Liver (tissue), 9 donors: ENCODE data around the gene DGCR8. TPM values are rescaled to one million over a fixed set of nuclear protein-coding genes. Genes with fewer than 3 reads are reported as not detected.

Source experiments
- DNase-seq: peaks from one replicate; pipeline ENCODE4 v3.0.0-alpha.2; 2017; ENCODE audit warnings: low spot score
- H3K27ac ChIP-seq, 2 donors: one replicate each; pipeline ENCODE4 v1.7.0; 2013; ENCODE audit warnings: inconsistent platforms in 2 of 2, low read length in 2 of 2, control low read depth in 1 of 2, low read depth in 1 of 2, mild to moderate bottlenecking in 1 of 2
- H3K27me3 ChIP-seq, 4 donors: one replicate each; pipeline versions ENCODE4 v1.6.1 to v1.7.0; 2013; ENCODE audit warnings: low read length in 3 of 4, inconsistent platforms in 1 of 4, mild to moderate bottlenecking in 1 of 4, moderate library complexity in 1 of 4; ENCODE audit not compliant: control insufficient read depth in 4 of 4, insufficient read depth in 4 of 4
- H3K36me3 ChIP-seq, 4 donors: one replicate each; pipeline versions ENCODE4 v1.6.1 to v1.7.0; 2013; ENCODE audit warnings: low read length in 3 of 4, mild to moderate bottlenecking in 3 of 4, low read depth in 1 of 4, moderate library complexity in 1 of 4; ENCODE audit not compliant: control insufficient read depth in 4 of 4, insufficient read depth in 3 of 4
- H3K4me1 ChIP-seq, 4 donors: one replicate each; pipeline versions ENCODE4 v1.6.1 to v1.7.0; 2013; ENCODE audit warnings: low read length in 3 of 4, mild to moderate bottlenecking in 3 of 4, moderate library complexity in 1 of 4; ENCODE audit not compliant: control insufficient read depth in 4 of 4, insufficient read depth in 4 of 4
- H3K4me3 ChIP-seq, 3 donors: one replicate each; pipeline versions ENCODE4 v1.6.1 to v1.7.0; 2013; ENCODE audit warnings: low read length in 3 of 3, control low read depth in 1 of 3, low read depth in 1 of 3, mild to moderate bottlenecking in 1 of 3
- H3K9ac ChIP-seq, 2 donors: one replicate each; pipeline ENCODE4 v1.7.0; 2013; ENCODE audit warnings: low read length in 2 of 2, mild to moderate bottlenecking in 2 of 2, moderate library complexity in 2 of 2, control low read depth in 1 of 2, low read depth in 1 of 2
- H3K9me3 ChIP-seq, 4 donors: one replicate each; pipeline versions ENCODE4 v1.6.1 to v1.7.0; 2013; ENCODE audit warnings: low read length in 3 of 4; ENCODE audit not compliant: control insufficient read depth in 4 of 4
- EGR1 ChIP-seq, 2 donors: IDR thresholded peaks; 2 replicates each; pipeline ENCODE4 v1.6.1; 2016 to 2018; ENCODE audit warnings: antibody characterized with exemption in 2 of 2, low read depth in 2 of 2
- FOXA2 ChIP-seq: IDR thresholded peaks from 2 replicates; pipeline ENCODE4 v1.6.1; 2016; ENCODE audit warnings: antibody characterized with exemption
- GABPA ChIP-seq, 2 donors: IDR thresholded peaks in 1 of 2; conservative IDR thresholded peaks in 1 of 2; 2 replicates each; pipeline ENCODE4 v1.6.1; 2016; ENCODE audit warnings: antibody characterized with exemption in 2 of 2, mild to moderate bottlenecking in 1 of 2, moderate library complexity in 1 of 2
- HNF4A ChIP-seq, 2 donors: conservative IDR thresholded peaks; 2 replicates each; pipeline ENCODE4 v1.6.1; 2016; ENCODE audit warnings: antibody characterized with exemption in 2 of 2, mild to moderate bottlenecking in 2 of 2
- JUND ChIP-seq, 2 donors: IDR thresholded peaks; 2 replicates each; pipeline ENCODE4 v1.6.1; 2016; ENCODE audit warnings: antibody characterized with exemption in 2 of 2
- NR2F2 ChIP-seq: IDR thresholded peaks from 2 replicates; pipeline ENCODE4 v1.6.1; 2016; ENCODE audit warnings: antibody characterized with exemption
- RAD21 ChIP-seq, 2 donors: IDR thresholded peaks; 2 replicates each; pipeline ENCODE4 v1.6.1; 2016; ENCODE audit warnings: antibody characterized with exemption in 2 of 2, mild to moderate bottlenecking in 2 of 2
- RXRA ChIP-seq, 2 donors: IDR thresholded peaks; 2 replicates each; pipeline ENCODE4 v1.6.1; 2017 to 2018; ENCODE audit warnings: antibody characterized with exemption in 2 of 2, mild to moderate bottlenecking in 1 of 2
- SP1 ChIP-seq: IDR thresholded peaks from 2 replicates; pipeline ENCODE4 v1.6.1; 2018; ENCODE audit warnings: antibody characterized with exemption, mild to moderate bottlenecking
- TAF1 ChIP-seq: conservative IDR thresholded peaks from 2 replicates; pipeline ENCODE4 v1.6.1; 2016; ENCODE audit warnings: antibody characterized with exemption, mild to moderate bottlenecking
- YY1 ChIP-seq: IDR thresholded peaks from 2 replicates; pipeline ENCODE4 v1.6.1; 2016; ENCODE audit warnings: antibody characterized with exemption, mild to moderate bottlenecking
- WGBS: extraction: QIAGEN DNeasy Blood & Tissue Kit; methylation state at CpG from one replicate; pipeline ENCODE4 v1.1.7; 2013; 5-methylcytosine and 5-hydroxymethylcytosine counted together
- polyA plus RNA-seq, 2 donors: library from polyadenylated mRNA; stranded (reverse) in 1 of 2; unstranded in 1 of 2; fragments of 200-250 nt in 1 of 2; fragments of >200 nt in 1 of 2; fragmentation: Nextera tagmentation in 1 of 2; extraction: Ambion mirVana in 1 of 2; gene quantifications; one replicate each; pipeline versions ENCODE4 v1.2.1 to v1.2.3, GENCODE V29; 2013 to 2015
- total RNA-seq, 2 donors: library from RNA; depleted of rRNA; stranded (reverse); fragments of >200 nt; gene quantifications; one replicate each; pipeline ENCODE4 v1.2.3, GENCODE V29; 2014
- TF ChIP-seq, protein P1 (sequence below): IDR thresholded peaks from 2 replicates; pipeline ENCODE4 v1.6.1; 2016; ENCODE audit warnings: antibody characterized with exemption, mild to moderate bottlenecking
- TF ChIP-seq, protein P2 (sequence below): IDR thresholded peaks from 2 replicates; pipeline ENCODE4 v1.6.1; 2016; ENCODE audit warnings: antibody characterized with exemption
- TF ChIP-seq, protein P3 (sequence below): fragments of 150-350 bp; IDR thresholded peaks from 2 replicates; pipeline ENCODE4 v1.5.1; 2017; ENCODE audit warnings: improper control_type of control experiment, low read depth, low read length; ENCODE audit not compliant: missing input control
- donor health status: healthy.
- donor health status: healthy.
- donor health status: healthy.
- donor health status: healthy.
- donor health status: healthy.

DGCR8 gene
- total and polyA plus RNA-seq, 4 donors, result 7.9 to 27.1 (median 15.8) TPM

DNA sequence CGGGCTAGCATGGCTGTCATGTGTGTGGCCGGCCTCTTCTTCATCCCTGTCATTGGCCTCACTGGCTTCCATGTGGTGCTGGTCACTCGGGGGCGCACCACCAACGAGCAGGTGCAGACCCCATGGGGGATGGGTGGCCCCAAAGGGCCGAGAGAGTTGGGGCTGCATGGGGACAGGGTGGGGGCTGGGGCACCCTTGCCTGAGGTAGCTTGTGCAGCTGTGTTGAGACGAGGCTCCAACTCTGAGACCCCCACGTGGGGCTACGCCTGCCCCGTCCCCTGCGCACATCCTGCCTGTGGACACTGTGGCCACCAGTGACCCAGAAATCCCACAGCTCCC, 60.0 kb downstream of the DGCR8 start:
- no peak overlapping the region for H3K9ac ChIP-seq
- H3K27me3 ChIP-seq, result no peaks in the 10 kb centered on the region
- peaks cover 0 to 11% (median 0%) of the 10 kb centered on the region in 4 donors for H3K36me3 ChIP-seq
- TF ChIP-seq RXRA (IDR thresholded peaks at IDR 0.05), result no peak
- no peak for TF ChIP-seq EGR1 (IDR thresholded peaks at IDR 0.05; ENCODE audit: low read depth in 2 of 2)
- TF ChIP-seq RAD21 (IDR thresholded peaks at IDR 0.05), result no peak
- TF ChIP-seq GABPA (IDR thresholded peaks at IDR 0.05 in 1 of 2, conservative IDR thresholded peaks at IDR 0.05 in 1 of 2), result no peak
- no peak for TF ChIP-seq JUND (IDR thresholded peaks at IDR 0.05)
- TF ChIP-seq, protein P1, sequence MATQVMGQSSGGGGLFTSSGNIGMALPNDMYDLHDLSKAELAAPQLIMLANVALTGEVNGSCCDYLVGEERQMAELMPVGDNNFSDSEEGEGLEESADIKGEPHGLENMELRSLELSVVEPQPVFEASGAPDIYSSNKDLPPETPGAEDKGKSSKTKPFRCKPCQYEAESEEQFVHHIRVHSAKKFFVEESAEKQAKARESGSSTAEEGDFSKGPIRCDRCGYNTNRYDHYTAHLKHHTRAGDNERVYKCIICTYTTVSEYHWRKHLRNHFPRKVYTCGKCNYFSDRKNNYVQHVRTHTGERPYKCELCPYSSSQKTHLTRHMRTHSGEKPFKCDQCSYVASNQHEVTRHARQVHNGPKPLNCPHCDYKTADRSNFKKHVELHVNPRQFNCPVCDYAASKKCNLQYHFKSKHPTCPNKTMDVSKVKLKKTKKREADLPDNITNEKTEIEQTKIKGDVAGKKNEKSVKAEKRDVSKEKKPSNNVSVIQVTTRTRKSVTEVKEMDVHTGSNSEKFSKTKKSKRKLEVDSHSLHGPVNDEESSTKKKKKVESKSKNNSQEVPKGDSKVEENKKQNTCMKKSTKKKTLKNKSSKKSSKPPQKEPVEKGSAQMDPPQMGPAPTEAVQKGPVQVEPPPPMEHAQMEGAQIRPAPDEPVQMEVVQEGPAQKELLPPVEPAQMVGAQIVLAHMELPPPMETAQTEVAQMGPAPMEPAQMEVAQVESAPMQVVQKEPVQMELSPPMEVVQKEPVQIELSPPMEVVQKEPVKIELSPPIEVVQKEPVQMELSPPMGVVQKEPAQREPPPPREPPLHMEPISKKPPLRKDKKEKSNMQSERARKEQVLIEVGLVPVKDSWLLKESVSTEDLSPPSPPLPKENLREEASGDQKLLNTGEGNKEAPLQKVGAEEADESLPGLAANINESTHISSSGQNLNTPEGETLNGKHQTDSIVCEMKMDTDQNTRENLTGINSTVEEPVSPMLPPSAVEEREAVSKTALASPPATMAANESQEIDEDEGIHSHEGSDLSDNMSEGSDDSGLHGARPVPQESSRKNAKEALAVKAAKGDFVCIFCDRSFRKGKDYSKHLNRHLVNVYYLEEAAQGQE, result no peak
- TF ChIP-seq HNF4A (conservative IDR thresholded peaks at IDR 0.05), result no peak
- no peak for TF ChIP-seq FOXA2
- peaks cover 0 to 9% (median 3%) of the 10 kb centered on the region in 4 donors for H3K4me1 ChIP-seq
- no peak overlapping the region for H3K4me3 ChIP-seq
- WGBS, result 94% methylated on average over 11 of the region's 11 CpGs
- DNase-seq, result no peak
- no peak overlapping the region for H3K27ac ChIP-seq
- H3K9me3 ChIP-seq, result no peaks in the 10 kb centered on the region

DNA sequence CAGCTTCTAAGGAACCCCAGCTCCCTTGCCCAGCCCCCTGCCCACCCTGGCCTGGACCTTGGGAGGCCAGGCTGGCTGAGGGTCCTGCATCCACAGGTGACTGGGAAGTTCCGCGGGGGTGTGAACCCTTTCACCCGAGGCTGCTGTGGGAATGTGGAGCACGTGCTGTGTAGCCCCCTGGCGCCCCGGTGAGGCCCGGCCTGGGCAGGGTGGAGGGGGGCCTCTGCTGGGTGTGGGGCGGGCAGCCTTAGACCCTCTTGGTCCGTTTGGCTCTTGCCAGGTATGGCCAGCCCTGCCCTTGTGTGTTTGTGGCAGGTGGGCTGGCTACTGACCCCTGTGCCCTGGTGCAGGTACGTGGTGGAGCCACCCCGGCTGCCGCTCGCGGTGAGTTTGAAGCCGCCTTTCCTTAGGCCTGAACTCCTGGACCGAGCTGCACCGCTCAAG, 60.5 kb downstream of the DGCR8 start:
- TF ChIP-seq, protein P1, result no peak
- TF ChIP-seq RXRA (IDR thresholded peaks at IDR 0.05), result no peak
- no peak for TF ChIP-seq YY1
- TF ChIP-seq GABPA (IDR thresholded peaks at IDR 0.05 in 1 of 2, conservative IDR thresholded peaks at IDR 0.05 in 1 of 2), result no peak
- TF ChIP-seq RAD21 (IDR thresholded peaks at IDR 0.05), result no peak
- TF ChIP-seq EGR1 (IDR thresholded peaks at IDR 0.05; ENCODE audit: low read depth in 2 of 2), result no peak
- no peak for TF ChIP-seq NR2F2
- TF ChIP-seq, protein P2, sequence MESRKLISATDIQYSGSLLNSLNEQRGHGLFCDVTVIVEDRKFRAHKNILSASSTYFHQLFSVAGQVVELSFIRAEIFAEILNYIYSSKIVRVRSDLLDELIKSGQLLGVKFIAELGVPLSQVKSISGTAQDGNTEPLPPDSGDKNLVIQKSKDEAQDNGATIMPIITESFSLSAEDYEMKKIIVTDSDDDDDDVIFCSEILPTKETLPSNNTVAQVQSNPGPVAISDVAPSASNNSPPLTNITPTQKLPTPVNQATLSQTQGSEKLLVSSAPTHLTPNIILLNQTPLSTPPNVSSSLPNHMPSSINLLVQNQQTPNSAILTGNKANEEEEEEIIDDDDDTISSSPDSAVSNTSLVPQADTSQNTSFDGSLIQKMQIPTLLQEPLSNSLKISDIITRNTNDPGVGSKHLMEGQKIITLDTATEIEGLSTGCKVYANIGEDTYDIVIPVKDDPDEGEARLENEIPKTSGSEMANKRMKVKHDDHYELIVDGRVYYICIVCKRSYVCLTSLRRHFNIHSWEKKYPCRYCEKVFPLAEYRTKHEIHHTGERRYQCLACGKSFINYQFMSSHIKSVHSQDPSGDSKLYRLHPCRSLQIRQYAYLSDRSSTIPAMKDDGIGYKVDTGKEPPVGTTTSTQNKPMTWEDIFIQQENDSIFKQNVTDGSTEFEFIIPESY, result no peak
- TF ChIP-seq, protein P3, sequence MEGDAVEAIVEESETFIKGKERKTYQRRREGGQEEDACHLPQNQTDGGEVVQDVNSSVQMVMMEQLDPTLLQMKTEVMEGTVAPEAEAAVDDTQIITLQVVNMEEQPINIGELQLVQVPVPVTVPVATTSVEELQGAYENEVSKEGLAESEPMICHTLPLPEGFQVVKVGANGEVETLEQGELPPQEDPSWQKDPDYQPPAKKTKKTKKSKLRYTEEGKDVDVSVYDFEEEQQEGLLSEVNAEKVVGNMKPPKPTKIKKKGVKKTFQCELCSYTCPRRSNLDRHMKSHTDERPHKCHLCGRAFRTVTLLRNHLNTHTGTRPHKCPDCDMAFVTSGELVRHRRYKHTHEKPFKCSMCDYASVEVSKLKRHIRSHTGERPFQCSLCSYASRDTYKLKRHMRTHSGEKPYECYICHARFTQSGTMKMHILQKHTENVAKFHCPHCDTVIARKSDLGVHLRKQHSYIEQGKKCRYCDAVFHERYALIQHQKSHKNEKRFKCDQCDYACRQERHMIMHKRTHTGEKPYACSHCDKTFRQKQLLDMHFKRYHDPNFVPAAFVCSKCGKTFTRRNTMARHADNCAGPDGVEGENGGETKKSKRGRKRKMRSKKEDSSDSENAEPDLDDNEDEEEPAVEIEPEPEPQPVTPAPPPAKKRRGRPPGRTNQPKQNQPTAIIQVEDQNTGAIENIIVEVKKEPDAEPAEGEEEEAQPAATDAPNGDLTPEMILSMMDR, result no peak
- TF ChIP-seq JUND (IDR thresholded peaks at IDR 0.05), result no peak
- no peak for TF ChIP-seq SP1
- TF ChIP-seq TAF1, result no peak
- no peak overlapping the region for H3K27ac ChIP-seq
- peaks cover 0 to 5% (median 1%) of the 10 kb centered on the region in 4 donors for H3K4me1 ChIP-seq
- WGBS, result 96% methylated on average over 17 of the region's 17 CpGs
- H3K36me3 ChIP-seq, result peaks cover 0 to 15% (median 0%) of the 10 kb centered on the region in 4 donors
- H3K4me3 ChIP-seq, result no peak overlapping the region
- H3K9me3 ChIP-seq, result no peaks in the 10 kb centered on the region
- no peak overlapping the region for H3K9ac ChIP-seq
- no peaks in the 10 kb centered on the region for H3K27me3 ChIP-seq
- DNase-seq, result no peak
